Astrocyte of the spinal cord (primary cell): ENCODE data around the gene UBN1.

Experiments
- DNase-seq: peaks from one replicate; pipeline ENCODE4 v3.0.0; 2011; ENCODE audit warnings: low read depth, low spot score
- H3K4me3 ChIP-seq: 2 replicates; pipeline ENCODE4 v1.5.1; 2011; ENCODE audit warnings: low read depth, mild to moderate bottlenecking, low read length, moderate library complexity
- in situ Hi-C: cut with HindIII; loops from 2 replicates; pipeline ENCODE4 v1.10.0; 2017; ENCODE audit warnings: low sequenced_read_pairs
- TF ChIP-seq, protein P1 (sequence below): IDR thresholded peaks from 2 replicates; pipeline ENCODE4 v1.5.1; 2012; ENCODE audit warnings: low read depth, mild to moderate bottlenecking, low read length, inconsistent platforms

UBN1 gene

DNA sequence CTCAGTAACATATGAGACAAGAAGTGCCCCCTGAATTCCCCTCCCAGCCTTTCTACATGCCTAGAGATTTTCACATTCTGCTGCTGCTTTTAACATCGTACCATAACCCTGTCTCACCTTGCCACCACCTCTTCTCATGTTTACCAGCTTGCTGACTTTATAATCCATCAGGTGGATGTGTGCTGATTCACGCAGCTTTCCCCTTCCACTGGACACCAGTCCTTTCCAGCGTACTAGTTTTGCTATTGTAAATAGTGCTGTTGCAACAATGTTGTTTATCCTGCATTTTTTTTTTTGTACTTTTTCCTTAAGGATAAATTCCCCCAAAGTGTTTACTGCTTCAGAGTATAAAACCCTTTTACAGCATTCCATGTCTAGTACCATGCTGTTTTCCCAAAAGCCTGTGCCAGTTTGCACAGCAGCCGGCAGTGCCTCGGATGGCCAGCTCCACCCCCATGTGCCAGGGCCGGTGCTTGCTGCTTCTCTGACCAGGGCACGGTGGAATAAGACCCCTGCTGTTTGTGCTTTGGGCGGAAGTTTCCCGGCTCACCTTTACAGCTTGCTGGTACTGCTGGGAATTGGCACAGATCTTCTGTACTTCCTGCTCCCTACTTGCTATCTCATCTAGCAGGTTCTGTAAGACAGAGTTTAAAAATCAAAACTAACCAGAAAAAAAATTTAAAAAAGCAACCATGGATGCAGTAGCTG, 41.3 kb downstream of the UBN1 start:
- TF ChIP-seq, protein P1, sequence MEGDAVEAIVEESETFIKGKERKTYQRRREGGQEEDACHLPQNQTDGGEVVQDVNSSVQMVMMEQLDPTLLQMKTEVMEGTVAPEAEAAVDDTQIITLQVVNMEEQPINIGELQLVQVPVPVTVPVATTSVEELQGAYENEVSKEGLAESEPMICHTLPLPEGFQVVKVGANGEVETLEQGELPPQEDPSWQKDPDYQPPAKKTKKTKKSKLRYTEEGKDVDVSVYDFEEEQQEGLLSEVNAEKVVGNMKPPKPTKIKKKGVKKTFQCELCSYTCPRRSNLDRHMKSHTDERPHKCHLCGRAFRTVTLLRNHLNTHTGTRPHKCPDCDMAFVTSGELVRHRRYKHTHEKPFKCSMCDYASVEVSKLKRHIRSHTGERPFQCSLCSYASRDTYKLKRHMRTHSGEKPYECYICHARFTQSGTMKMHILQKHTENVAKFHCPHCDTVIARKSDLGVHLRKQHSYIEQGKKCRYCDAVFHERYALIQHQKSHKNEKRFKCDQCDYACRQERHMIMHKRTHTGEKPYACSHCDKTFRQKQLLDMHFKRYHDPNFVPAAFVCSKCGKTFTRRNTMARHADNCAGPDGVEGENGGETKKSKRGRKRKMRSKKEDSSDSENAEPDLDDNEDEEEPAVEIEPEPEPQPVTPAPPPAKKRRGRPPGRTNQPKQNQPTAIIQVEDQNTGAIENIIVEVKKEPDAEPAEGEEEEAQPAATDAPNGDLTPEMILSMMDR = no peak
- DNase-seq = no peak
- in situ Hi-C loops = no loop called here
- H3K4me3 ChIP-seq = no peak overlapping the region

DNA sequence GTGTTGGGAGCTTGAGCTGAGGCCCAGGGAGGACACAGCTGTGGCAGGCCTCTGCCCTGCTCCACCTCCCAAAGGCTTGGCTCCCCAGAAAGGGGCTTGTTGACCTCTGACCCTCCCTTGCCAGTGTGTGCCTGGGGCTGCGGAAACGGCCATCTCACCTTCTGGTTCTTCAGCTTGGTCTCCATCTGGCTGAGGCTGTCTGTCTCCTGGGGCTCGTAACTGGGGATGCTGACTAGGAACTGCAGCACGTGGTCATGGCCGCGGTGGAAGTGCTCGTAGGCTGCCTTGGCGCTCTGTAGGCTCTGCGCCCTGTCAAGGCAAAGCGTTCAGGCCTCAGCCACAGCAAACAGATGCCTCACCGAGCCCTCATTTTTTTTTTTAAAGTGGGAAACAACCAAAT, 42.7 kb downstream of the UBN1 start:
- no peak overlapping the region for H3K4me3 ChIP-seq
- TF ChIP-seq, protein P1 = no peak
- in situ Hi-C loops = no loop called here
- DNase-seq = no peak

DNA sequence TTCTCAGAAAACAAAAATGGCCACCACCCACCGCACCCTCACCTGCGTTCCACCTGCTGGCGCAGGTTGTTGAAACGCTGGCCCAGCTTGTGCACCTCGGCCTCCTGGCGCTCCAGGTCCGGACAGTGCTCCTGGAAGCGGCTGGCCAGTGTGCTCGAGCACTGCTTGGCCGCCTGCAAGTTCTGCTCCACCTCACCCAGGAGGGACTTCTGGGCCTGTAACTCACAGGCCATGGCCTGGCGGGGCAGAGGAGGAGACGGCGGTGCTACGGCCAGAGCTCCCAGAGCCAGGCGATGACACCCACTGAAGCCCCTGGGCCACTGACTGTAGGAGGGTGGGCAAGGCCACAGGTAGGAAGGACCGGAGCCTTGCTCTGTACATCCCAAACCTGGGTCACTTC, 43.4 kb downstream of the UBN1 start:
- no peak overlapping the region for H3K4me3 ChIP-seq
- in situ Hi-C loops = no loop called here
- TF ChIP-seq, protein P1 = no peak
- no peak for DNase-seq

DNA sequence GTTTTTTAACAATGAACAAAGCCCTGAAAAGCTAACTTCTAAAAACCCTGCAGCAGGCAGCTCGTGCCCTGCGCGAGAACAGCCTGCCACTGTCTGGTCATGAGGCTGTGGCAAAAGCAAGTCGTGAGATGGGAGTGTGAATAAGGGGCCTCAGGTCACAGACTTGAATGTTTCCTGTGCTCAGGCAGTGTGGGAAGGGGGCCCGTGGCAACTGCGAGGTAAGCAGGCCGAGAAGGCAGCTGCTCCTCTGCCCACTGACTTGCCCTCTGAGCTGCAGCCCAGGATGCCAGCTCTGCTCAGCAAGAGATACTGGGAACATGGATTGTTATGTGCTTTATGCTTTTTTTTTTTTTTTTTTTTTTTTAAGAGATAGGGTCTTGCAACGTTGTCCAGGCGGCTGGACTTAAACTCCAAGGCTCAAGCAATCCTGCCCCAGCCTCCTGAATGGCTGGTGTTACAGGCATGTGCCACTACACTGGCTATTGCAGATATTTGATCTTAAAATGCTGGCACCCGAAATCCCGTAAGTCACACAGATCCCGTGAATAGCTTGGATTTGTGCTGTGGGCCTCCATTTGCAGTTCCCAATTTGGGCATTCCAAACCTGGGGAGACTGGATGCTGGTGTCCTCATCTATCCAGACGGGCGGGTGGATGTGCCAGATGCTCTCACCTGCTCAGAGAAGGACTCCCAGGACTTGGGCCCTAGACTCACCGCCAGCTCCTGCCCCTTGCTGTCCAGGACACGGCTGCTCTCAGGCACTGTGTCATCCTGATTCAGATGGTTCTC, 44.0 kb downstream of the UBN1 start:
- TF ChIP-seq, protein P1 = no peak
- DNase-seq = no peak
- no peak overlapping the region for H3K4me3 ChIP-seq
- in situ Hi-C loops = no loop called here

DNA sequence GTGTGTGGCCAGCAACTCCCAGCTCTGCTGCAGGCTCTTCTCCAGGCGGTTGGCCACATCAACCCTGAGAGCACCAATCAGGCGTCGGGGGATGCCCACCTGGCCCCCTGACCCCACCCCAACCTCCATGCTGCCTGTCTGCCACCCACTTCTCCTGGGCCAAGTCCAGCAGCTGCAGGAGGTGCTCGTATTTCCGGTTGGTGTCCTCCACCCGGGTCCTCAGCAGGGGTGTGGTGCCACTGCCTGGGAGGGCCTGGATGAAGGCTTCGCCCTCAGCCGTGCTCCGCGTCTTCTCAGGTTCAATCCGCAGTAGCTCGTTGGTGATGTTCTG, 44.6 kb downstream of the UBN1 start:
- TF ChIP-seq, protein P1 = no peak
- no peak overlapping the region for H3K4me3 ChIP-seq
- in situ Hi-C loops = no loop called here
- no peak for DNase-seq

DNA sequence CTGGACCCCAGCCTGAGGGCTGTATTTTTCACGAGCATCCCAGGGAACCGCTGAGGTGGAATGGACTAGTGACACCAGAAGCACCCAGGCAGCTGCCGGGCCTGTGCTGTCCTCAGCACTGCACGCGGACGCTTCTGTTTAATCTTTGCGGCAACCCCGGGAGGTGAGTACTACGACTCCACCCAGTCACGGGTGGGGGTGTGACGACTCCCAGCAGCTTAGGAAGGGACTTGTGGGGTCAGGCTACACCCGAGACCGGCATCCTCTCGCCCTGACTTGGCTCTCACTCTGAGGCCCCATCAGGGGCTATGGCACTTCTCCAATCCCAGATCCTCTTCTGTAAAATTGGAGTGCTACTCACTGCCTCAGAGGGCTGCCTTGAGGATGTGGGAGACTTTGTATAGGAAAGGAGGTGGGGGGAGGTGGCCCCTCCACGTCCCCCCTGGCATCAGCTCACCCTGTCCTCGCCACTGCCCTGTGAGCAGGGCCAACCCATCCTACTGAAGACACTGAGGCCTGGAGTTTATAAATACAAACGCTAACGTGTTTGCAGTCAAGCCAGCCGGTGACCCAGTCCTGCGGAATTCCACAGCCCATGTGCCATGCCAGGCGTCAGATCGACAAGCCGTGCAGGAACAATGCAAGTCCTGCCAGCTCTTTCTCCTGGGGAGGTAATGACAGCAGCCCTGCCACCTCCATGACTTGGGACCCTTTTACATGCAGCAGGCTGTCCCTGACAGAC, 45.3 kb downstream of the UBN1 start:
- DNase-seq = peak; percentile 11
- no peak overlapping the region for H3K4me3 ChIP-seq
- TF ChIP-seq, protein P1 = no peak
- in situ Hi-C loops = no loop called here
